WI38 (cell line): ENCODE measurements around the gene C11orf91.

Experiments
- H3K4me3 ChIP-seq: 2 replicates; pipeline ENCODE4 v1.5.1; 2011; ENCODE audit warnings: low read depth, mild to moderate bottlenecking, control low read depth, low read length
- CTCF ChIP-seq: IDR thresholded peaks from 2 replicates; pipeline ENCODE4 v1.5.1; 2012; ENCODE audit warnings: low read depth, mild to moderate bottlenecking, control low read depth, low read length

C11orf91 gene

GRCh38 chr11:33652431-33652830 lies 48.2 kb downstream of the C11orf91 start:
- H3K4me3 ChIP-seq, result no peak overlapping the region
- TF ChIP-seq CTCF, result no peak

GRCh38 chr11:33651990-33652389 lies 48.6 kb downstream of the C11orf91 start:
- H3K4me3 ChIP-seq, result no peak overlapping the region
- TF ChIP-seq CTCF, result no peak

- no peak for TF ChIP-seq CTCF
Observed at GRCh38 chr11:33651555-33651954, 49.1 kb downstream of the C11orf91 start.

GRCh38 chr11:33649944-33650343 lies 50.7 kb downstream of the C11orf91 start:
- TF ChIP-seq CTCF, result no peak

More at GRCh38 chr11:33651555-33651954, 49.1 kb downstream of the C11orf91 start:
- no peak overlapping the region for H3K4me3 ChIP-seq

More at GRCh38 chr11:33649944-33650343, 50.7 kb downstream of the C11orf91 start:
- no peak overlapping the region for H3K4me3 ChIP-seq
